GM20000 (cell line): ENCODE measurements around the gene SPATA2.

Experiments used
- DNase-seq: peaks from one replicate; pipeline ENCODE4 v3.0.0; 2012; ENCODE audit warnings: low spot score
- TF ChIP-seq, protein P1 (sequence below): IDR thresholded peaks from 2 replicates; pipeline ENCODE4 v1.5.1; 2012; ENCODE audit warnings: mild to moderate bottlenecking, control low read depth; ENCODE audit errors: extremely low read depth, missing control alignments

Gene SPATA2

DNA sequence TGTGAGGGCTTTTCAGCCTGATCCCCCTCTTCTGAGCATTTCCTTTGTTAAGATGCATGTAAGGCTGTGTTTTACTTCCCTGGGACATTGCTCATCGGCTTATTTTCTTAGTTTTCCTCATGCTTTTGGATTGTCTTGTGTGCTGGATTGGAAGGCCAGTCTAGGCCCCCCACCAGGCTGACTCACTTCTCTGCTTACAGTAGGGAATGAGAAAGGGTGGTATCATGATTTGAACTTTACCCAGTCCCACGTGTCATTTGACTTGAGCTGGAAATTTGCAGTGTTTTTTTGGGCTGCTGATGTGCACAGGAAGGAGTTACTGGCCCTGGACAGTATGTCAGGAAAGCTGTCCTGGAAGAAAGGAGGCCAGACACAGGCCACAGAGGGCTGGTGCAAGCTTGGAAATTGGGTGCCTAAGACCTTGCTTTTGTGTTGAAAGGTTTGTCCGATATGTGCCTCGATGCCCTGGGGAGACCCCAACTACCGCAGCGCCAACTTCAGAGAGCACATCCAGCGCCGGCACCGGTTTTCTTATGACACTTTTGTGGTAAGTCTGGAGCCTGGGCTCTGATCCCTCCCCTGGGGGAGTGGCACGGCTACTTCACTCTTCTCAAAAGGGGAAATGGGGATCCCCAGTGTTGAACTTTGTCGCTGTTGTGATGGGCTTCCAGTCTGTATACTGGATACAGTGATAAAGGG is 33.6 kb upstream of the SPATA2 start:
- no peak for DNase-seq
- TF ChIP-seq, protein P1, sequence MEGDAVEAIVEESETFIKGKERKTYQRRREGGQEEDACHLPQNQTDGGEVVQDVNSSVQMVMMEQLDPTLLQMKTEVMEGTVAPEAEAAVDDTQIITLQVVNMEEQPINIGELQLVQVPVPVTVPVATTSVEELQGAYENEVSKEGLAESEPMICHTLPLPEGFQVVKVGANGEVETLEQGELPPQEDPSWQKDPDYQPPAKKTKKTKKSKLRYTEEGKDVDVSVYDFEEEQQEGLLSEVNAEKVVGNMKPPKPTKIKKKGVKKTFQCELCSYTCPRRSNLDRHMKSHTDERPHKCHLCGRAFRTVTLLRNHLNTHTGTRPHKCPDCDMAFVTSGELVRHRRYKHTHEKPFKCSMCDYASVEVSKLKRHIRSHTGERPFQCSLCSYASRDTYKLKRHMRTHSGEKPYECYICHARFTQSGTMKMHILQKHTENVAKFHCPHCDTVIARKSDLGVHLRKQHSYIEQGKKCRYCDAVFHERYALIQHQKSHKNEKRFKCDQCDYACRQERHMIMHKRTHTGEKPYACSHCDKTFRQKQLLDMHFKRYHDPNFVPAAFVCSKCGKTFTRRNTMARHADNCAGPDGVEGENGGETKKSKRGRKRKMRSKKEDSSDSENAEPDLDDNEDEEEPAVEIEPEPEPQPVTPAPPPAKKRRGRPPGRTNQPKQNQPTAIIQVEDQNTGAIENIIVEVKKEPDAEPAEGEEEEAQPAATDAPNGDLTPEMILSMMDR, result no peak

DNA sequence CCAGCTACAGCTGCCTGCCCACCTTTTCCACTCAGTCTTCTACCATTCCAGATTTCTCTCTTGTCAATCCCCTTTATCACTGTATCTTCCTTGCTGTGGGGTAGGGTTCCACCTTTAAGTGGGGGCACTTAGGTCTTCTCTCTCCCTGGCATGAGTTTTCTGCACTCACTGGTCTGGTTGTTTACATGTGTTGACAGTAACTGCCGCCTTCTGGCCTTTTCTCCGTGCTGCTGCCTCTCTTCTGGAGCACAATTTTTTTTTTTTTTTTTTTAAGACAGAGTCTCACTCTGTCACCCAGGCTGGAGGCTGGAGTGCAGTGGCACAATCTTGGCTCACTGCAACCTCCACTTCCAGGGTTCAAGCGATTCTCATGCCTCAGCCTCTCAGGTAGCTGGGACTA is 32.8 kb upstream of the SPATA2 start:
- TF ChIP-seq, protein P1, result no peak
- DNase-seq, result no peak

DNA sequence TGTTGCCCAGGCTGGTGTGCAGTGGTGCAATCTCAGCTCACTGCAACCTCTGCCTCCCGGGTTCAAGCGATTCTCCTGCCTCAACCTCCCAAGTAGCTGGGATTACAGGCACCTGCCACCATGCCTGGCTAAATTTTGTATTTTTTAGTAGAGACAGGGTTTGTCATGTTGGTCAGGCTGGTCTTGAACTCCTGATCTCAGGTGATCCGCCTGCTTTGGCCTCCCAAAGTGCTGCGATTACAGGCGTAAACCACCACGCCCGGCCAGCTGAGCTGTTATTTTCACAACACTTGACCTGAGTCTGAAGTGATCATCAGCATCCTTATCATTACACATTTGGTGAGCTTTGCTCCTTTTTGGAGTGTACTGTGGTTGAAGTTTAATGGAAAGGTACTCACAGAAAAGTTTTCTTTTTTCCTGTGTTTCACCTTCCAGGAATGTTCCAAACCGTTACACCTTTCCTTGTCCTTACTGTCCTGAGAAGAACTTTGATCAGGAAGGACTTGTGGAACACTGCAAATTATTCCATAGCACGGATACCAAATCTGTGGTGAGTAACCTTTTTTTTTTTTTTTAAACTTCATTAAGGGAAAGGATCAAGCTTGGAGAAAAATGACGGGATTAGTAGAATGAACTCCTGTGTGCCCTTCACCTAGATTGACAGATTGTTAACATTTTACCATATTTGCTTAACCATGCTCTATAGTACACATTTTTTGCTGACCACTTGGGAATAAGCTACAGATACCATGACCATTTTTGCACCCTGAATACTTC is 30.6 kb upstream of the SPATA2 start:
- no peak for DNase-seq

DNA sequence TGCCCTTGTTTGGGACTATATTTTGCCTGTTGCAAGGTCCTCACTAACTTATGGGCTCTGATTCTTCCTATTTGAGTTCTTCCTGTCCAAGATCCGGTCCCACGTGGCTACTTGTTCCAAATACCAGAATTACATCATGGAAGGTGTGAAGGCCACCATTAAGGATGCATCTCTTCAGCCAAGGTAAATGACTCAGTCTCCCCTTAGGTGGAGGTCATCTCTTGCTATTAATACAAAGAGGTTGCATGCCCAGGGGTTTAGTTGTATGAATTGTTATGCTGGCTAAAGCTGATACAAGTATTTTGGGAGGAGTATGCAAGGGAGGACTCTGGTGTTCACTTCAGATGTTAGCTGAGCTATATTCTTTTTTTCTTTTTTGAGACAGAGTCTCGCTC is 30.0 kb upstream of the SPATA2 start:
- TF ChIP-seq, protein P1, result no peak
- no peak for DNase-seq

More for the DNA sequence above, 30.6 kb upstream of the SPATA2 start:
- TF ChIP-seq, protein P1, result no peak

DNA sequence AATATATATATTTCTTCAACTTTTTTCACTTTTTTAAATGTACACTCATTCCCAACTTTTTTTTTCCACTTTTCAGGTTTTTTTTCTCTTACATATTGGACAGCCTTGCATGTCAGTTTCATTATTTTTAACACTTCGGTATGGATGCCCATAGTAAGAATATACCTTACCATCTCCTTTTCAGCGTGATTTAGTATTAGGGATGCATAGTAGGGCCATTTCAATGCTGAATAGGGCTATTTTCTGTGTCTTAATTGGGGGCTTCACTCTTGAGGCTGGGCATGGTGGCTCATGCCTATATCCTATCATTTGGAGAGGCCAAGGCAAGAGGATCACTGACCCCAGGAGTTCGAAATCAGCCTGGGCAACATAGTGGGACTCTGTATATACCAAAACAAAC is 27.6 kb upstream of the SPATA2 start:
- TF ChIP-seq, protein P1, result no peak
- no peak for DNase-seq

DNA sequence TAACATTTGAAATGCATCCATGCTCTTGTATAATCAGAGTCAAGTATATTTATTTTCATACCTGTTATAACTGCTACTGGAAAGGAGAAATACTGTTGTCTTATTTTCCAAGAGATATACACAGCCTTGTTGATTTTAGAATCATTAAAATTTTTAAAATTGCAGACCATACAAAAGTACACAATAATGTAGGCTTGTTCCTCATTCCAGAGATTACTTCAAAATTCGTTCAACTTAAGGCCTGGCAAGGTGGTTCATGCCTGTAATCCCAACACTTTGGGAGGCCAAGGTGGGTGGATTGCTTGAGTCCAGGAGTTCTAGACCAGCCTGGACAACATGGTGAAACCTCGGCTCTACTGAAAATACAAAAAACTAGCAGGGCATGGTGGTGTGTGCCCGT is 27.0 kb upstream of the SPATA2 start:
- TF ChIP-seq, protein P1, result no peak
- DNase-seq, result no peak

DNA sequence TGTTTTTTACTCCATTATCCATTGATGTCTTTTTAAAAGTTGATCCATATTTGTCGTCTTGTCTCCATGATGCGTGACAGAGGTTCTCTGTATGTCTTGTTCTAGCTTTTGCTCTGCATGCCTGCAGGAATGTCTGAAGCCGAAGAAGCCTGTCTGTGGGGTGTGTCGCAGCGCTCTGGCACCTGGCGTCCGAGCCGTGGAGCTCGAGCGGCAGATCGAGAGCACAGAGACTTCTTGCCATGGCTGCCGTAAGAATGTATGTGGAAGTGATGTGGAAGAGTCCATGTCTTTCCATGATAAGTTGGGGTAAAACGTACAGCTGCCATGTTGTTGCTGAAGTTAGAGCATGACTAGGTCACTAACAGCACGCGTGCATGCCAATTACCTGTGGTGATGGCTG is 26.1 kb upstream of the SPATA2 start:
- no peak for DNase-seq
- TF ChIP-seq, protein P1, result no peak
